Astrocyte (in vitro differentiated cells and primary cell): ENCODE measurements around the gene GNAO1.

Source experiments
- CTCF ChIP-seq: IDR thresholded peaks from 2 replicates; pipeline ENCODE4 v1.5.1; 2011; ENCODE audit warnings: low read depth, mild to moderate bottlenecking, inconsistent platforms, low read length, moderate library complexity; ENCODE audit not compliant: insufficient read depth
- EZH2 ChIP-seq: IDR thresholded peaks from 2 replicates; pipeline ENCODE4 v1.6.1; 2012; ENCODE audit warnings: mild to moderate bottlenecking, low read length, inconsistent platforms; ENCODE audit not compliant: insufficient read depth

GRCh38 chr16:56315955-56316354, 124.7 kb downstream of the GNAO1 start:
- TF ChIP-seq CTCF, result no peak
- no peak for TF ChIP-seq EZH2
